ENCODE data around the gene HOXB13. TPM values are rescaled to one million over a fixed set of nuclear protein-coding genes. Genes with fewer than 3 reads are reported as not detected.

HOXB13 gene
- polyA plus RNA-seq, 2 of the 4 experiments (the other 2 are of a cell fraction), result 3.2 to 3.5 TPM

- Histone ChIP-seq H3K9me3 (no peaks in the 10 kb centered on the region), H3K27ac (no peak overlapping the region), H3K4me1 (no peaks in the 10 kb centered on the region), H3K4me3 (no peak overlapping the region), H3K4me2 (no peak overlapping the region)
- ATAC-seq (no peak), DNase-seq (ENCODE audit: low read depth in 1 of 2, low spot score in 1 of 2) (no peak), FAIRE-seq (no peak)
- CTCF ChIA-PET, result interaction anchor here (0.7 to 33.0 kb wide), 10 partner anchors 11 to 143 kb away, joined by 3 to 852 read pairs (median 6); partner anchors contain the start of genes HOXB13, PRAC1 and PRAC2
- POLR2A ChIA-PET, result no interaction called here
- 63% methylated on average over 4 of the region's 4 CpGs for WGBS (ENCODE audit: missing lambda C conversion rate)
- no peak for TF ChIP-seq JUNB (IDR thresholded peaks at IDR 0.05)
- TF ChIP-seq RFX5 (IDR thresholded peaks at IDR 0.05), result no peak
- no peak for TF ChIP-seq CHD4 (IDR thresholded peaks at IDR 0.05; ENCODE audit: borderline replicate concordance)
- no peak for TF ChIP-seq TP53 (CRISPR knock-in tag; IDR thresholded peaks at IDR 0.05)
- no peak for TF ChIP-seq NFE2L2 (conservative IDR thresholded peaks at IDR 0.05; ENCODE audit: low read length)
- TF ChIP-seq PBX3 (IDR thresholded peaks at IDR 0.05), result no peak
- no peak for TF ChIP-seq EHMT2 (IDR thresholded peaks at IDR 0.05; ENCODE audit: low read depth)
Measured at GRCh38 chr17:48737330-48738043, 8.9 kb upstream of the HOXB13 start.

GRCh38 chr17:48735062-48735351, 6.5 kb upstream of the HOXB13 start:
- CTCF ChIA-PET, result interaction anchor here (1.1 to 33.0 kb wide), 11 partner anchors 9 to 298 kb away, joined by 3 to 852 read pairs (median 11); partner anchors contain the start of genes HOXB13, PRAC1 and PRAC2
- FAIRE-seq (no peak), ATAC-seq (0 out of 6 replicates have a peak, but pooled peaks of 1 of the 2 experiments have one; percentile 17), DNase-seq (ENCODE audit: low read depth in 1 of 2, low spot score in 1 of 2) (no peak)
- Histone ChIP-seq H3K4me1 (no peaks in the 10 kb centered on the region), H3K4me3 (no peak overlapping the region), H3K4me2 (no peak overlapping the region), H3K9me3 (no peaks in the 10 kb centered on the region), H3K27ac (no peak overlapping the region)
- 77% methylated on average over 7 of the region's 7 CpGs for WGBS (ENCODE audit: missing lambda C conversion rate)
- TF ChIP-seq RARB (CRISPR knock-in tag; IDR thresholded peaks at IDR 0.05), result no peak
- TF ChIP-seq HOXB13 (CRISPR knock-in tag; IDR thresholded peaks at IDR 0.05; ENCODE audit: low read depth), result no peak
- POLR2A ChIA-PET, result no interaction called here

GRCh38 chr17:48734333-48735061, 5.9 kb upstream of the HOXB13 start:
- no peak overlapping the region for H3K4me3 ChIP-seq
- 80% methylated on average over 14 of the region's 14 CpGs for WGBS (ENCODE audit: missing lambda C conversion rate)
- no peaks in the 10 kb centered on the region for H3K9me3 ChIP-seq
- peaks cover under 1% of the 10 kb centered on the region; the same call in 1 of the 3 replicates for H3K4me1 ChIP-seq
- ChIA-PET POLR2A (interaction anchor here (0.5 kb wide), 1 partner anchor 10 kb away, joined by 3 read pairs; no protein-coding TSS in a partner anchor), CTCF (interaction anchor here (1.1 to 33.0 kb wide), 12 partner anchors 9 to 298 kb away, joined by 3 to 852 read pairs (median 8); partner anchors contain the start of genes HOXB13, PRAC1 and PRAC2)
- no peak overlapping the region for H3K27ac ChIP-seq
- FAIRE-seq (no peak), DNase-seq (ENCODE audit: low read depth in 1 of 2, low spot score in 1 of 2) (no peak), ATAC-seq (peak; percentile 16 to 35; a peak in 2 of 6 replicates)
- no peak for TF ChIP-seq FOXS1 (CRISPR knock-in tag; IDR thresholded peaks at IDR 0.05)
- TF ChIP-seq USF2 (IDR thresholded peaks at IDR 0.05), result no peak
- TF ChIP-seq POLR2AphosphoS2 (conservative IDR thresholded peaks at IDR 0.05; ENCODE audit: low read length), result no peak
- no peak for TF ChIP-seq CHD4 (IDR thresholded peaks at IDR 0.05; ENCODE audit: borderline replicate concordance)
- no peak for TF ChIP-seq CTCF (IDR thresholded peaks at IDR 0.05)
- TF ChIP-seq MAZ (IDR thresholded peaks at IDR 0.05; ENCODE audit: borderline replicate concordance, low read depth, low read length), result no peak
- TF ChIP-seq HOXA7 (CRISPR knock-in tag; IDR thresholded peaks at IDR 0.05), result no peak
- no peak for TF ChIP-seq PHF8 (IDR thresholded peaks at IDR 0.05; ENCODE audit: borderline replicate concordance, low read depth)
- TF ChIP-seq KDM1A (IDR thresholded peaks at IDR 0.05; ENCODE audit: low read depth), result no peak
- no peak for TF ChIP-seq BHLHE40 (IDR thresholded peaks at IDR 0.05; ENCODE audit: low read depth, low read length)
- TF ChIP-seq ZFP36 (IDR thresholded peaks at IDR 0.05; ENCODE audit: borderline replicate concordance, partially characterized antibody), result no peak
- no peak overlapping the region for H3K4me2 ChIP-seq

Data from A549 (cell line).